SK-N-SH (cell line): ENCODE measurements around the gene IRF2BP1.

Source experiments
- CHD2 ChIP-seq: fragments of 150-350 bp; IDR thresholded peaks from 2 replicates; pipeline ENCODE4 v1.6.1; 2018; ENCODE audit warnings: low read length; ENCODE audit not compliant: partially characterized antibody
- EP300 ChIP-seq, 2 experiments: IDR thresholded peaks; 2 replicates each; pipeline versions ENCODE4 v1.4.0 to v1.6.1; 2012; ENCODE audit warnings: borderline replicate concordance in 1 of 2, low read depth in 1 of 2, low read length in 1 of 2
- EZH2phosphoT487 ChIP-seq: fragments of 200-600 bp; sonication (generic); IDR thresholded peaks from 2 replicates; pipeline ENCODE4 v1.6.1; 2017; ENCODE audit warnings: low read depth, mixed run types, mild to moderate bottlenecking, antibody characterized with exemption, moderate library complexity, borderline replicate concordance
- FOXM1 ChIP-seq: IDR thresholded peaks from 2 replicates; pipeline ENCODE4 v1.4.0; 2012; ENCODE audit warnings: low read depth, mild to moderate bottlenecking
- JUND ChIP-seq: IDR thresholded peaks from 2 replicates; pipeline ENCODE4 v1.4.0; 2012
- MXI1 ChIP-seq: IDR thresholded peaks from 2 replicates; pipeline ENCODE4 v1.6.1; 2012; ENCODE audit warnings: mild to moderate bottlenecking, low read depth, low read length, improper control_type of control experiment
- NRF1 ChIP-seq: IDR thresholded peaks from 2 replicates; pipeline ENCODE4 v1.6.1; 2012; ENCODE audit warnings: low read depth, mild to moderate bottlenecking, low read length
- RFX5 ChIP-seq: IDR thresholded peaks from 2 replicates; pipeline ENCODE4 v1.6.1; 2012; ENCODE audit warnings: mild to moderate bottlenecking, improper control_type of control experiment, low read length
- RXRA ChIP-seq: IDR thresholded peaks from 2 replicates; pipeline ENCODE4 v1.4.0; 2012; ENCODE audit warnings: low read depth, mild to moderate bottlenecking, borderline replicate concordance
- SIN3A ChIP-seq: IDR thresholded peaks from 2 replicates; pipeline ENCODE4 v1.6.1; 2012; ENCODE audit warnings: low read depth, mild to moderate bottlenecking, low read length, moderate library complexity, borderline replicate concordance
- TF ChIP-seq, protein P1 (sequence below): fragments of 200-600 bp; sonication (generic); IDR thresholded peaks from 2 replicates; pipeline ENCODE4 v1.6.1; 2017; ENCODE audit warnings: antibody characterized with exemption, mild to moderate bottlenecking, moderate library complexity
- TF ChIP-seq, protein P2 (sequence below): fragments of 150-350 bp; IDR thresholded peaks from 2 replicates; pipeline ENCODE4 v1.6.1; 2017; ENCODE audit warnings: antibody characterized with exemption, low read length, low read depth, borderline replicate concordance
- TF ChIP-seq, protein P3 (sequence below): IDR thresholded peaks from 2 replicates; pipeline ENCODE4 v1.4.0; 2012; ENCODE audit warnings: low read depth, borderline replicate concordance

DNA sequence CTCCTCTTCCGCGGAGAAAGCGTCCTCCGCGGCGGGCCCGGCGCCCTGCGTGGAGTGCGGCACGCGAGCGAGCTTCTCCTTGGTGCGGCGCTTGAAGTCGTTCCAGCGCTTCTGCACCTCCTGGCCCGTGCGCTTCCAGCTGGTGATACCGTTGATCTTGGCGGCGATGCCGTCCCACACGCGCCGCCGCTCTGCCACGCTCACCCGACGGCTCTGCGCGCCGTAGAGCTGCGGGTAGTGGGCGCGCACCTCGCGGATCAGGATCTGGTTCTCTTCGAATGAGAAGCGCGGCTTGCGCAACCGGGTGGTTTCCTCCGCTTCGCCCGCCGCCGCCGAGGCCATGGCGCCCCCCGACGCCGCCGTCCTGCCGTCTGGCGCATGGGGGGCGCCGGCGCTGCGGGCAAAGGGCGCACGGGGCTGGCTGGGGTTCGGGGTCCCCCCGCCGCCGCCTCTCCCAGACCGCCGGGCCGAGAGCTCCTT is 15.5 kb upstream of the IRF2BP1 start:
- TF ChIP-seq, protein P1, sequence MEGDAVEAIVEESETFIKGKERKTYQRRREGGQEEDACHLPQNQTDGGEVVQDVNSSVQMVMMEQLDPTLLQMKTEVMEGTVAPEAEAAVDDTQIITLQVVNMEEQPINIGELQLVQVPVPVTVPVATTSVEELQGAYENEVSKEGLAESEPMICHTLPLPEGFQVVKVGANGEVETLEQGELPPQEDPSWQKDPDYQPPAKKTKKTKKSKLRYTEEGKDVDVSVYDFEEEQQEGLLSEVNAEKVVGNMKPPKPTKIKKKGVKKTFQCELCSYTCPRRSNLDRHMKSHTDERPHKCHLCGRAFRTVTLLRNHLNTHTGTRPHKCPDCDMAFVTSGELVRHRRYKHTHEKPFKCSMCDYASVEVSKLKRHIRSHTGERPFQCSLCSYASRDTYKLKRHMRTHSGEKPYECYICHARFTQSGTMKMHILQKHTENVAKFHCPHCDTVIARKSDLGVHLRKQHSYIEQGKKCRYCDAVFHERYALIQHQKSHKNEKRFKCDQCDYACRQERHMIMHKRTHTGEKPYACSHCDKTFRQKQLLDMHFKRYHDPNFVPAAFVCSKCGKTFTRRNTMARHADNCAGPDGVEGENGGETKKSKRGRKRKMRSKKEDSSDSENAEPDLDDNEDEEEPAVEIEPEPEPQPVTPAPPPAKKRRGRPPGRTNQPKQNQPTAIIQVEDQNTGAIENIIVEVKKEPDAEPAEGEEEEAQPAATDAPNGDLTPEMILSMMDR: no peak
- TF ChIP-seq EP300 (IDR thresholded peaks at IDR 0.05; ENCODE audit: borderline replicate concordance in 1 of 2, low read depth in 1 of 2, low read length in 1 of 2) (no peak), SIN3A (no peak), RXRA (no peak), EZH2phosphoT487 (no peak), NRF1 (no peak), MXI1 (no peak), JUND (no peak), FOXM1 (no peak), RFX5 (no peak), CHD2 (no peak)
- TF ChIP-seq, protein P2, sequence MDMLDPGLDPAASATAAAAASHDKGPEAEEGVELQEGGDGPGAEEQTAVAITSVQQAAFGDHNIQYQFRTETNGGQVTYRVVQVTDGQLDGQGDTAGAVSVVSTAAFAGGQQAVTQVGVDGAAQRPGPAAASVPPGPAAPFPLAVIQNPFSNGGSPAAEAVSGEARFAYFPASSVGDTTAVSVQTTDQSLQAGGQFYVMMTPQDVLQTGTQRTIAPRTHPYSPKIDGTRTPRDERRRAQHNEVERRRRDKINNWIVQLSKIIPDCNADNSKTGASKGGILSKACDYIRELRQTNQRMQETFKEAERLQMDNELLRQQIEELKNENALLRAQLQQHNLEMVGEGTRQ: no peak
- TF ChIP-seq, protein P3, sequence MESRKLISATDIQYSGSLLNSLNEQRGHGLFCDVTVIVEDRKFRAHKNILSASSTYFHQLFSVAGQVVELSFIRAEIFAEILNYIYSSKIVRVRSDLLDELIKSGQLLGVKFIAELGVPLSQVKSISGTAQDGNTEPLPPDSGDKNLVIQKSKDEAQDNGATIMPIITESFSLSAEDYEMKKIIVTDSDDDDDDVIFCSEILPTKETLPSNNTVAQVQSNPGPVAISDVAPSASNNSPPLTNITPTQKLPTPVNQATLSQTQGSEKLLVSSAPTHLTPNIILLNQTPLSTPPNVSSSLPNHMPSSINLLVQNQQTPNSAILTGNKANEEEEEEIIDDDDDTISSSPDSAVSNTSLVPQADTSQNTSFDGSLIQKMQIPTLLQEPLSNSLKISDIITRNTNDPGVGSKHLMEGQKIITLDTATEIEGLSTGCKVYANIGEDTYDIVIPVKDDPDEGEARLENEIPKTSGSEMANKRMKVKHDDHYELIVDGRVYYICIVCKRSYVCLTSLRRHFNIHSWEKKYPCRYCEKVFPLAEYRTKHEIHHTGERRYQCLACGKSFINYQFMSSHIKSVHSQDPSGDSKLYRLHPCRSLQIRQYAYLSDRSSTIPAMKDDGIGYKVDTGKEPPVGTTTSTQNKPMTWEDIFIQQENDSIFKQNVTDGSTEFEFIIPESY: no peak
